ENCODE measurements around the gene MYH9.
"Not testable (repeated sequence)": the region's sequence is repeated elsewhere in the genome, so short reads cannot be mapped to it uniquely, and the experiment has no call there.

MYH9 gene

DNA sequence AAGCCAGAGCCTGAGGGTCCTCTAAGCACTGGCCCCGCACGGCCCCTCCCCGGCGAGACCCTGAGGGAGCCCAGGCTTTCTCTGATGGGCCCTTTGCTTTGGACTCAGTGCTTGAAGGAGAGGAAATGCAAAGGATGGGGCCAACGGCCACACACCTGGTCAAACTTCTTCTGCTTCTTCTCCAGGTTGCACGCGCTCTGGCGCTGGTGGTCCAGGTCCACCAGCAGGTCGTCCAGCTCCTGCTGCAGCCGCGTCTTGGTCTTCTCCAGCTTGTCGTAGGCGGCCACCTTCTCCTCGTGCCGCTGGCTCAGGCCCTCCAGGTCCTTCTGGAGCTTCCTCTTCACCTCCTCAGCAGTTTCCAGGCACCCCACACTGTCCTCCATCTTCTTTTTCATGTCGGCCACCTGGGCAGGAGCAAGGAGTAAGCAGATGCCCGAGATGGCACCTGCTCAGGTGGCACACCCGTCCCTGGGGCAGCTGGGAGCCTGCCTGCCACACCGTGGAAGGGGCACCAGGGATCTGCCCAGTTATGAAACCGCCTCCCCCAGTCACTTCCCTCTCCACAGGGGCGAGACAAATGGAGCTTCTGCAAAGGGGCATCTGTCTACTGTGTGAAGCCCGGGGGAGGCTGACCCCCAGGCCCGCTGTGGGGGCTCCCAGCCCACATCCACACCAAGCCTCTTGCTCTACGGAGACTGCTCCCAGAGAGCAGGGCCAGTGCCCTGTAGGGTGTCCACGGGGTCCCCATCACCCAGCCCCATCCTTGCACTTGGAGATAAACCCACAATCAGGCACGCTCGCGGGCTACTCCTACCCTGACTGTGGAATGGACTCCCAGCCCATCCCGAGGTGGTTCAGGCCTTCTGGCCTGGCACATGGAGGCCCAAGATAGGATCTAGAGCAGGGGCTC lies 95.7 kb downstream of the MYH9 start:
- ChIA-PET CTCF (no interaction called here), POLR2A (no interaction called here)
- DNase-seq (ENCODE audit: extremely low spot score), result no peak
- TF ChIP-seq FOXM1 (IDR thresholded peaks at IDR 0.05; ENCODE audit: borderline replicate concordance), result no peak
- no peak for TF ChIP-seq CTBP1 (IDR thresholded peaks at IDR 0.05; ENCODE audit: borderline replicate concordance)
- no peak for TF ChIP-seq HDGF (IDR thresholded peaks at IDR 0.05; ENCODE audit: borderline replicate concordance)
- no peak for TF ChIP-seq TARDBP (IDR thresholded peaks at IDR 0.05)
- TF ChIP-seq FOXA1 (IDR thresholded peaks at IDR 0.05), result no peak
- TF ChIP-seq ZNF384 (IDR thresholded peaks at IDR 0.05), result no peak
- no peak for TF ChIP-seq FOXK2 (IDR thresholded peaks at IDR 0.05)
- no peak for TF ChIP-seq L3MBTL2 (conservative IDR thresholded peaks at IDR 0.05)
- no peak for TF ChIP-seq BHLHE40 (IDR thresholded peaks at IDR 0.05; ENCODE audit: borderline replicate concordance)
- TF ChIP-seq, protein P1, sequence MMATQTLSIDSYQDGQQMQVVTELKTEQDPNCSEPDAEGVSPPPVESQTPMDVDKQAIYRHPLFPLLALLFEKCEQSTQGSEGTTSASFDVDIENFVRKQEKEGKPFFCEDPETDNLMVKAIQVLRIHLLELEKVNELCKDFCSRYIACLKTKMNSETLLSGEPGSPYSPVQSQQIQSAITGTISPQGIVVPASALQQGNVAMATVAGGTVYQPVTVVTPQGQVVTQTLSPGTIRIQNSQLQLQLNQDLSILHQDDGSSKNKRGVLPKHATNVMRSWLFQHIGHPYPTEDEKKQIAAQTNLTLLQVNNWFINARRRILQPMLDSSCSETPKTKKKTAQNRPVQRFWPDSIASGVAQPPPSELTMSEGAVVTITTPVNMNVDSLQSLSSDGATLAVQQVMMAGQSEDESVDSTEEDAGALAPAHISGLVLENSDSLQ (IDR thresholded peaks at IDR 0.05), result no peak
- TF ChIP-seq SUZ12 (IDR thresholded peaks at IDR 0.05), result no peak
- no peak for TF ChIP-seq ARNT (IDR thresholded peaks at IDR 0.05)
- TF ChIP-seq NFRKB (IDR thresholded peaks at IDR 0.05), result no peak
- TF ChIP-seq LEF1 (IDR thresholded peaks at IDR 0.05; ENCODE audit: borderline replicate concordance), result no peak
- no peak for TF ChIP-seq ELF4 (IDR thresholded peaks at IDR 0.05)

DNA sequence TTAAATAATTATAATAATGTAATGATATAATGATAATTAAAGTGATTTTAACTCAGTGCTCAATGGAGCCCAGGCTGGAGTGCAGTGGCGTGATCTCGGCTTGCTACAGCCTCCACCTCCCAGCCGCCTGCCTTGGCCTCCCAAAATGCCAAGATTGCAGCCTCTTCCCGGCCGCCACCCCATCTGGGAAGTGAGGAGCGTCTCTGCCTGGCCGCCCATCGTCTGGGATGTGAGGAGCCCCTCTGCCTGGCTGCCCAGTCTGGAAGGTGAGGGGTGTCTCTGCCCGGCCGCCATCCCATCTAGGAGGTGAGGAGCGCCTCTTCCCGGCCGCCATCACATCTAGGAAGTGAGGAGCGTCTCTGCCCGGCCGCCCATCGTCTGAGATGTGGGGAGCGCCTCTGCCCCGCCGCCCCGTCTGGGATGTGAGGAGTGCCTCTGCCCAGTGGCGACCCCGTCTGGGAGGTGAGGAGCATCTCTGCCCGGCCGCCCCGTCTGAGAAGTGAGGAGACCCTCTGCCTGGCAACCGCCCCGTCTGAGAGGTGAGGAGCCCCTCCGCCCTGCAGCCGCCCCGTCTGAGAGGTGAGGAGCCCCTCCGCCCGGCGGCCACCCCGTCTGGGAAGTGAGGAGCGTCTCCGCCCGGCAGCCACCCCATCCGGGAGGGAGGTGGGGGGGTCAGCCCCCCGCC lies 97.2 kb downstream of the MYH9 start:
- DNase-seq (ENCODE audit: extremely low spot score); POLR2A ChIA-PET; CTCF ChIA-PET: not testable (repeated sequence)

DNA sequence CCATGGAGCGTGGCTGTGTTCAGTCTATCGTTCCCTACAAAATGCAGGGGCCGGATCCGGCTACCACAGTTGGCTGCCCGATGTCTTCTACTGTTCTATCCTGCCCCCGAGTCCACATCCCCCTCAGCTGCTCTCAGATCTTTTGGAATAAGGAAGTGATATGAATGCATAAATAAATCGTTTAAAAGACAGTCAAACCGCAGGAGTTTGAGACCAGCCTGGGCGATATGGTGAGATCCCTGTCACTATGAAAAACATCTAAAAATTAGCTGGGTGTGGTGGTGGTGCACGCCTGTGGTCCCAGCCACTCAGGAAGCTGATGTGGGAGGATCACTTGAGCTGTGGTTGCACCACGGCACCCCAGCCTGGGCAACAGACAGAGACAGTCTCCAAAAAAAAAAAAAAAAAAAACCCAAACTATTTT lies 97.8 kb downstream of the MYH9 start:
- CTCF ChIA-PET; DNase-seq (ENCODE audit: extremely low spot score); POLR2A ChIA-PET: not testable (repeated sequence)

DNA sequence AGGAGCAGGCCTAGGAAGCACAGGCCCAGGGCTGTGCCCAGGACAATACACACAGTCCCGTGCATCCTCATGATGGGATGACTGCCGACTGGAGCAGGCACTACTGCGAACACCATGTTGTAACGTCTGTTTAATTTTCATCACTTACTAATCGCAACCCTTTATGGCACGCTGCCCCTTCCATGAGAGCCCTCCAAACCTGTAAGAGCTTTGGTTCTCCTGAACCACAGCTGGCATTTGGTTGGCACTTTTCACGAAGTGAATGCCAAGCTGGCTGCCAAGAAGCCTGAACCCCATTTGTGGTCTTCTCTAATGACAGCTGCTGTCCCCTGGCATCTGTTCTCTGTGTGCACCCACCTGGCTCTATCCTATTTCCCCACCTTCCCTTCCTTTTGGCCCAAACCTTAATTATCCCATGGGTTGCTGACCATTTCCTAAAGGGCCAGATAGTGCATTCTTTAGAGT lies 98.3 kb downstream of the MYH9 start:
- ChIA-PET CTCF (interaction anchor here (0.6 to 0.7 kb wide), 2 partner anchors 12 to 222 kb away, joined by 3 read pairs; no protein-coding TSS in a partner anchor), POLR2A (no interaction called here)
- TF ChIP-seq LEF1 (IDR thresholded peaks at IDR 0.05; ENCODE audit: borderline replicate concordance) (no peak), FOXM1 (IDR thresholded peaks at IDR 0.05; ENCODE audit: borderline replicate concordance) (no peak), ZNF384 (IDR thresholded peaks at IDR 0.05) (no peak), TARDBP (IDR thresholded peaks at IDR 0.05) (no peak), L3MBTL2 (conservative IDR thresholded peaks at IDR 0.05) (no peak), FOXA1 (IDR thresholded peaks at IDR 0.05) (no peak), BHLHE40 (IDR thresholded peaks at IDR 0.05; ENCODE audit: borderline replicate concordance) (no peak), ARNT (IDR thresholded peaks at IDR 0.05) (no peak), SUZ12 (IDR thresholded peaks at IDR 0.05) (no peak), SP1 (IDR thresholded peaks at IDR 0.05) (no peak), FOXK2 (IDR thresholded peaks at IDR 0.05) (no peak), ELF4 (IDR thresholded peaks at IDR 0.05) (no peak), HDGF (IDR thresholded peaks at IDR 0.05; ENCODE audit: borderline replicate concordance) (no peak)
- DNase-seq (ENCODE audit: extremely low spot score), result no peak

DNA sequence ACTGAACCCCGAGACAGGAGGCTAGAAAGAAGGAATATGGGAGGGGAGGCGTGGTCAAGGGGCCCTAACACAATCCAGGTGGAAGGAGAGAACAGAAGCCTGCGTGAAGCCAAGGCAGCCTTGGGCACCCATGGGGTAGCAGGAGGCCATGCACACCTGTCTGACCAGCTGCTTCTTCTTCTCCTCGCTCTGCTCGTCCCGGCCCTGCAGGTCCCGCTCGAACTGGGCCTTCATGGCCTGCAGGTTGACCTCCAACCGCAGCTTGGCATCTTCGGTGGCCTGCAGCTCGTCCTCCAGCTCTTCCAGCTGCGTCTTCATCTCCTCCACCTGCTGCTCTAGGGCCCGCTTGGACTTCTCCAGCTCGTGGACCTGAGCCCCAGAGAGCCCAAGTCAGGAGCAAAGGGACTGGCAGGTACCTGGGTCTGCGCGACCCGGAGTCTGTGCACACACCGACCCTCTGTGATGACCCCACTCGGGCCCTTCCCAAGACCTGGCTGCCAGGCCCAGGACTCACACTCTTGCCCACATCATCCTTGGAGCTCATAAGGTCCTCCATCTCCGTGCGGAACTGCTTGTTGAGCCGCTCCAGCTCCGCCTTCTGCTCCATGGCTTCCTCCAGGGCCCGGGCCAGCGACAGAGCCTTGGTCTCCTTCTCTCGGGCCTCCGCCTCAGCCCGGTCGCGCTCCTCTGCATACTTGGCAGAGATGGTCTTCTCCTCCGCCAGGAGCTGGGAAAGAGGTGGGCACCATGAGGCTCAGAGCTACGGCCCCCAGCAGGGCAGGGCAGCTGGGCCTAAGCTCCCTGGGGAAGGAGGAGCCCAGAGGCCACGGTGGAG lies 99.0 kb downstream of the MYH9 start:
- ChIA-PET CTCF (interaction anchor here (0.6 to 2.2 kb wide), 3 partner anchors 11 to 222 kb away, joined by 3 to 7 read pairs (median 3); partner anchors contain the start of gene APOL2), POLR2A (no interaction called here)
- TF ChIP-seq ELF4 (IDR thresholded peaks at IDR 0.05), result no peak
- no peak for TF ChIP-seq LEF1 (IDR thresholded peaks at IDR 0.05; ENCODE audit: borderline replicate concordance)
- TF ChIP-seq, protein P1 (IDR thresholded peaks at IDR 0.05), result no peak
- DNase-seq (ENCODE audit: extremely low spot score), result no peak

DNA sequence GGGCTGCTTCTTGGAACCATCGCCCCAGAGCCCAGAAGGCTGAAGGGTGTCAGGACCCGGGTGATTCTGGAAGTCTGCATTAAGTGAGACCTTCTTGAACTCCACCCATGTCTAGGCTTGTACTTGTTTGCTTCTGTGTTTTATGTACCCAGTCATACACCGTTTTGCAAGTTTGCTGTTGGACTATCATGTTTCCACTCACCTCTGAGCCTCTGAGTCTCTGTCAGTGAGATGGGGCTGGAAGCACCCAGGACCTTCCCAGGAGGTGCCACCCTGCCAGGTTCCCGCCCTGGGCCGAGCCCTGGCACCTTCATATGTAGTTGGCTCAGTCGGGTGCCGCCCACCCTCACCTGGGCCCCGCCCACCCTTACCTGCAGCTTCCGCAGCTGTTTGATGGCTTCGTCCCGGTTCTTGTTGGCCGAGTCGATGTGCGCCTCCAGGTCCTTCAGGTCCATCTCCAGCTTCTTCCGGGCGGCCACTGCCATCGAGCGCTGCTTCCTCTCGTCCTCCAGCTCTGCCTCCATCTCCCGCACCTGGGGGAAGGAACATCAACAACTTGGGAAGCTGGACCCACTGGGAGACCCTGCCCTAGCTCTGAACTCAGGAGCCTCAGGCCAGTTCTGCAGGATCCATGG lies 99.8 kb downstream of the MYH9 start:
- TF ChIP-seq ZNF384 (IDR thresholded peaks at IDR 0.05) (no peak), FOXK2 (IDR thresholded peaks at IDR 0.05) (no peak), FOXM1 (IDR thresholded peaks at IDR 0.05; ENCODE audit: borderline replicate concordance) (no peak), FOXA1 (IDR thresholded peaks at IDR 0.05) (no peak), NFRKB (IDR thresholded peaks at IDR 0.05) (no peak), L3MBTL2 (conservative IDR thresholded peaks at IDR 0.05) (no peak), ELF4 (IDR thresholded peaks at IDR 0.05) (no peak), BHLHE40 (IDR thresholded peaks at IDR 0.05; ENCODE audit: borderline replicate concordance) (no peak), SP1 (IDR thresholded peaks at IDR 0.05) (no peak), ARNT (IDR thresholded peaks at IDR 0.05) (no peak), TARDBP (IDR thresholded peaks at IDR 0.05) (no peak), SUZ12 (IDR thresholded peaks at IDR 0.05) (no peak), CTBP1 (IDR thresholded peaks at IDR 0.05; ENCODE audit: borderline replicate concordance) (no peak), LEF1 (IDR thresholded peaks at IDR 0.05; ENCODE audit: borderline replicate concordance) (no peak)
- TF ChIP-seq, protein P1 (IDR thresholded peaks at IDR 0.05), result no peak
- POLR2A ChIA-PET, result no interaction called here
- CTCF ChIA-PET, result interaction anchor here (2.2 kb wide), 1 partner anchor 49 kb away, joined by 7 read pairs; the partner anchor contains the start of gene APOL2
- DNase-seq (ENCODE audit: extremely low spot score), result no peak

All from HEK293T (cell line).